GM18502 (cell line): ENCODE data around the gene SEPTIN1.
A peak's percentile ranks its signal among the peaks of the same experiment; 100 is the strongest.
"Not testable (repeated sequence)": the region's sequence is repeated elsewhere in the genome, so short reads cannot be mapped to it uniquely, and the experiment has no call there.

Source experiments
- ATAC-seq: cut with Tn5 transposase; IDR thresholded peaks from one replicate; pipeline ENCODE4 v1.9.1; 2021; ENCODE audit warnings: mild to moderate bottlenecking; ENCODE audit not compliant: unreplicated experiment, poor library complexity

Gene SEPTIN1

DNA sequence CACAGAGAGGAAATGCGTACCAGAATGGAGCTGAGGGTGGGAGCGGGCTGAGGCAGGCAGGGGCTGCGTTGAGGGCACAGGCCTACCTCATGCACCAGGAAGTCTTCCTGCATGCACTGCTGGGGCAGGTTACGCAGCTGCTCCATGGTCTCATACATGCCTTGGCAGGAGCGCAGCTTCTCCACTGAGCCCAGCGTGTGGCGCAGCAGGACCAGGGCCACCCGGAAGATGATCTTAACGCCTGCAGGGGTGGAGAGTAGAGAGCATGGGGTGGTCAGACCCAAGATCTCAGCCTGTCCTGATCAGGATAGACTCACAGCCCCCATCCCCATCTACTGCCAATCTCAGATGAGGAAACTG, 23.8 kb downstream of the SEPTIN1 start:
- no peak for ATAC-seq

DNA sequence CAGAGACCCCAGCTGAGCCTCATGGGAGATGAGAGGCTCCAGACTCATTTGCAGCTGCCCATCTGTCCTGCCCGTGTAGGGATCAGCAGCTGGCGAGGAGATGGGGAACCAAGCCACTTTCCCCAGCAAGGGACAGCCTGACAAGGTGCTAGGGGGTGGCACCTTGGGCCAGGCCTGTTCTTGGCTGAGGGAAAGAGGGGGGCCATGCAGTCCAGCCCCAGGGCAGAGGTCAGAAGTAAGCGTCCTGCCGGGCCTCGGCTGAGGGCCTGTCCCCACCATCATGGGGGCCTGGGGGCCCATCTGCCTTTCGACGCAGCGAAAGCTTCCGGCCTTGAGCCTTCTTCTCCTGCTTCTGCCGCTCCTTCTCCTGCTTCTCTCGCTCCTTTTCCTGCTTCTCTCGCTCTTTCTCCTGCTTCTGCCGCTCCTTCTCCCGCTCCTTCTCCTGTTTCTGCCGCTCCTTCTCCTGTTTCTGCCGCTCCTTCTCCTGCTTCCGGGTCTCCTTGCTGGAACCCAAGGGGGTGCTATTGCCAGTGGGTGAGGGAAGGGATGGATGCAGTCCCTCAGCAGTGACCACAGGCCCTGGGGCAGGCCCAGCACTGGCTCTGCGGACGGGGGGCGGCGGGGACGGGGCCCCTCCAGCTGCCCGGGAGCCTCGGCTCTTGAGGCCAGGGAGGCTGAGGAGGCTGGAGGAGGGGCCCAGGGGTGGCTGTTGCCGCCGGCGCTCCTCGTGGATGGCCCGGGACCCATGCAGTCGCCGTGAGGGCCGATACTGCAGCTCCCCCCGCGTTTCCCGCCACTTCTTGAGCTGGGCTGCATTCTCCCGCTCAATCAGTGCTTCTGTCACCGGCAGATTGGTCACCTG, 24.4 kb downstream of the SEPTIN1 start:
- ATAC-seq: no peak

DNA sequence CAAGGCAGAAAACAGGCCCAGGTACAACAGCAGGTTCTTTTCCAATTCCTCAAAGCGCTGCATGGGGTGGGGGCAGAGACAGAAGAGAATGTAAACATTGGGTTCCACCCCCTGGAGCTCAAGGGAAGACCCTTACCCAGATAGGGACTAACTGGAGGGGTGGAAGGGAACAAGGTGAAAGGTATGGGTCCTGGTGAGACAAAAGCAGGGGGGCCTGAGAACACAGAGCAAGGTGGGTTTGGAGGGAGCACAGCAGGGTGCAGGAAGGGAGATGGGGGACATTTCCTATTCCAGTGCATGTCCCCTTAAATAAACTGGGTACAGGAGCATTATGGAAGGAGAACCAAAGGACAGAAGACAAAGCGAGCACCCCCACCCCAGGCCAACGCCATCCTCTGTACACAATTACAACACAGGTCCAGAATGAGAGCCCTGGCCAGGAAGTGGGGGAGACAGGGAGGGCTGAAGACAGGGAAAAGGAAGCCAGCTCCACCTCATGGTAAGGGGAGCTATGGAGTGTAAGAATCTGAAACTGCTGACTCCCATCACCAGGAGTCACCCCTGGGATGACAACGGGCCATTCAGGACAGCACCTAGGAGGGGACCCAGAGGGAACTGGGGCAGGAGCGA, 25.2 kb downstream of the SEPTIN1 start:
- ATAC-seq: no peak

DNA sequence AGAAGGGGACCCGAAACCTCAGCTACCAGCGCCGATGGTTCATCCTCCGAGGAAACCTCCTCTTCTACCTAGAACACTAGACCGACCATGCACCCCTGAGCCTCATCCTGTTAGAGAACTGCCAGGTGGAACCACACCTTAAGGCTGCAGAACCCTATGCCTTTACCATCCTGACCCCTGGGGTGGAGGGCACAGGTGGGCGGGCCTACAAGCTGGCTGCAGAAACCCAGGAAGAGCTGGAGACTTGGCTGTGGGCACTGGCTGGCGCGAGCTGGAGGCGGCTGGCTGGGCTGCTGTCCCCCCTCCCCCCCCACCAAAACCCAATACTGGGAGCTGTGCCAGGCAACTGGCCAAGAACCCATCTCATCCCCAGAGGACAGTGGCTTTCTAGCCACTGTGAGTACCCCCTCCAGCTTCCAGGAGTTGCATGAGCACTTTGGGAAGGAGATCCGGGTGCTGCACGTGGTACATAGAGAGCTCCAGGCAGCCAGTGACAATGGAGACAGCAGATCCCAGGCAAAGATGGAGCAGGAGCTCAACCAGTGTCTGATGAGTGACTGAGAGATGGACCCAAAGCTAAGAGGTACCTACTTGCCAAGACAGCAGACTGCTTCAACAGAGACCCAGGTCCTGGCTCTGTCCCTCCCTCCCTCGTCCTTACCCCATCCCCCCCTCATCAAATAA, 25.8 kb downstream of the SEPTIN1 start:
- no peak for ATAC-seq

DNA sequence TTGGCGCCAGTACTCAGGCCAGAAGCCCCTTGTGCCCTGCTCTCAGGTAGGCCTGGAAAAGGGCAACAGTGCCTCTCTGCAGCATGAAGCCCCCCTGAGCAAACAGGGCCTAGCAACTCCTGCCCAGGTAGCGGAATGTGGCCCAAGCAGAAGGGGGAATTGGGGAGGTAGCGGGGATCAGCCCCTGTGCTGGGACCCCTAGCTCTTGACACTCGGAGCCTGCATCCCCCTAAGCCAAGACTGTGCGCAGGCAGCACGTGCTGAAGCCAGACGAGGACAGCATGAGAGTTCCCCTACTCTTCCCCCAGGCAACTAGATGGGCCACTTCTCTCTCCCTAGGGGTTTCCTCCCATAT, 26.4 kb downstream of the SEPTIN1 start:
- no peak for ATAC-seq

DNA sequence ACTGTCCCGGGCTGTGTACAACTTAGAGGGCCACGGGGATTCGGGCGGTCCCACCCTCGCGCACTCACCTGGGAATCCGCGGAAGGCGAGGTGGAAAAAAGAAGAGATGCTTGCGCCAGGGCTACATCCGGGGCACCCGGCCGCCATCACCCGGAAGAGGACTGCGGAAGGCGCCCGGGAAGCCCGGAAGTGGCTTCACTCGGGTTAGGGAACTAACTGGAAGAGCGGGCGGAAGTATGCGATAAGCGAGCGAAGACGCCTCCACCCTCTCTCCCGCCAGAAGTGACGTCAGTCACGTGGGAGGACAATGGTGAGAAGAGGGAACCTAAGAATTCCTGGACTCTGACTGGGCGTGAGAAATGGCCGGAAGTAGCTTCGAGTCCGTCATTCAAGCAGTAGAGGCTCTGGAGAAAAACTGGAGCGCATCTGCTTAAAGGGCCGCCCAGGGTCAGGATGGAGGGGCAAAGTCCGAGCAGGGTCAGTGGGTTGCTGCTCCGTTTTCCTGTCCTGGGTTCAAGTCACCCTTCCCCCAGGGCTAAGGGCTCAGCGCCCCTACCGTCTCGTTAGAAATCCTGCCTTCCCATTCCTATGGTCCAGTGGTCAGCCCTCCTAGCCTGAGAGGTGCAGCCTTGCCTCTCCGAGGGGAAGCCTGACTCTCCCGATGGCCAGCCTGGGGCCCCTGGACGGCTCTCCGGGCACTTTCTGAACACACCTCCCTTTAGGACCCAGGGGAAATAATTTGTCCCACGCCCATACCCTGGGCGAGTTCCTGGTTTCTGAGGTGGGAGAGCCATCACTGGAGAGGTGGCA, 27.0 kb downstream of the SEPTIN1 start, which contains the start of gene CD2BP2:
Gene CD2BP2 (minus strand): TSS at position 165 of the 810 bp plus-strand sequence. CDS start 627 bp downstream, outside the sequence.
- peak; percentile 64 for ATAC-seq

DNA sequence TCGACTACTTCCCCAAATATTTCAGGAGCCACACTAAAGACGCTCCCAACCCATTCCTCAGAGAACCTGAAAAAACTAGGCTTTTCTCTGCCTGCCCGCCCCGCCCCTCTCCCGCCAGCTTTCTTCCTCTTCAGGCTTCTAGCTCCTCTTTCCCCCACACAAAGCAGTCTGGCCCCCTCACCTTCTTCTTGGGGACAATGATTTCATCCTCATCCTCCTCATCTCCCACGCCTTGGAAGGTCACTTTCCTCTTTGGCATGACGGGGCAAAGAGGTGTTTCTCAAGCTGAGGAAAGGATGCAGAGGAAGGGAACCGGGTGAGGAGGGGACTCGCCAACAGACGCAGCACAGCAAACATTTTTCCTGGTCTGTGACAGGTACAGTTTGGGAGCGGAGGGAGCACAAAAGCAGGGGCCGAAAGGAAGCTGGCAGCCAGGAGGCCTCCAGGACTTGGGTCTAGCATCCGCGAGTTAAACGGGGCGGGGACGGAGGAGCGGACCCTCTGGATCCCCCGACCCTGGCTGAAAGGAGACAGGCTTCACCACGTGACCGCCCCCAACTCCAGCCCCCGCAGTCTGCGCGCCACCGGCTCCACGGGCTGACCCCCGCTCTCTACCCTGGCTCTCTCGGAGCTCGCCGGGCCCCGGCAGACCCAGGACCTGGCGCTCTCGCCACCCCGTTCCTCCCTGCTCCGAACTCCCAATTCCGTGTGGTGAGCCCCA, 27.8 kb downstream of the SEPTIN1 start:
- ATAC-seq: peak; percentile 24

DNA sequence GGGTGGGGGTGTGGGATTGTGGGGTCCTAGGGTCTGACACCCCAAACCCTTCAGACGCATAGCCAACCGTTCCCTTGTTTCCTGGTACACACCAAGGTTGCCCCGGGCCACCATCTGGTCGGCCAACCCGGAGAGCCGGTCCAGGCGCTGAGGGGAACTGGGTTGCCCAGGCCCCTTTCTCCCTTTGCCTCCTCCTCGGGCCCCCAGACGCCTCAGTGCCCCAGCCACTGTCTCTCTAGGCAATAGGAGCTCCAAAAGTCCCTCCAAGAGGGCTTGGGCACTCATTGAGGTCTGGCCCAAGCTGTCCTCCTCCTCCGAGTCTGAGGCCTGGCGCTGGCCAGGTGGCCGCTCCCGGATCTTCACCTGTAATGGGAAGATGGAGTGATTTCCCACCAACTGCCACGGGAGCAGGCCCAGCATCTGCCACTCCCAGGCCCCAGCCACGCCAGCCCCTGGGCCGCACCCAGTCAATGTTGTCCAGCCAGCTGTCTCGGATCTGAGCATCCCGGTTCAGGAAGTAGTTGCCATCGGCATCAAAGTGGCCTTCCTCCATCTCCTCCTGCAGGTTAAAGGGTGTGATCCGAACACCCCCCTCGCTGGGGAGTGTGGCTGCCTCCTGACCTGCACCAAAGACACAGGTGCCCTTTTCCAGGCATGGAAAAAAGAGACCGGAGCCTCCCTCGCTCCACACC, 28.8 kb downstream of the SEPTIN1 start:
- no peak for ATAC-seq

DNA sequence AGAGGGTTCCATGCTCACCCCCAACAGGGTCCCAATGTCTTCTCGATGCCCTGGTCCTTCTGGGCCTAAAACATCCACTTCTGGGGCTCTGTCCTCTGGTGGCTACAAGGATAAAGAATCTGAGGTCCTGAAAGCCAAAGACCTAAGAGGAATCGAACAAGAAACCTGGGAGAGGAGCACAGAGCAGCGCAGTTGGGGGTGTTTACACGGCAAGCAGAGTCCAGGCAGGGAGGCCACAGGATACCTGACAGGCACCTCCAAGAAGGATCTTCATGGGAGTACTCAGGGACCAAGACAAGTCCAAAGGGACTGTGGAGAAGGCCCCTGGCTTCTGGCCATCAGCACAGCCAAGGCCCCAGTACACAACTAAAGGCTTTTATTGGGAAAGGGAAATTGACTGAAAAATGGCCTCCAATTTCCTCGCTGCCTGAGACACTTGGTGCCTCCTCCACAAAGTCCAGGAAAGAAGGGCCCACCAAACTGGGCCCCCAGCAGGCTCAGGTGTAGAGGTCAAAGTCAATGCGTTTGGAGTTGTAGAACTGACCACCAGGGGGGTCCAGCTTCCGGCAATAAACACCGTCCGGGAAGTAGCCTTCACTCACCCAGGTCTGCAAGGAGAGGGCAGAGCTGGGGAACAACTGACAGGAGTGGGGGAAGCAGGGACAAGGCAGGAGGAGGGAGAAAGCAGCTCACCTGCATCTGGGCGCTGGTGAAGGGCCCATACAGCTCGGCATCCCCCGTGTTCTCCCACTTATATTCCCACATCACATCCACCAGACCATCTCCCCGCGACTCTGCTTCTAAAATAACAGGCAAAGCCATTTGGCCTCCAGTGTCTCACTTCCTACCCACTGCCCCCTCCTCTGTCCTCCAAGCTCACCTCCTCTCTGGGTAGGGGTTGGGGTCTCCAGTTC, 29.6 kb downstream of the SEPTIN1 start:
- ATAC-seq: no peak

DNA sequence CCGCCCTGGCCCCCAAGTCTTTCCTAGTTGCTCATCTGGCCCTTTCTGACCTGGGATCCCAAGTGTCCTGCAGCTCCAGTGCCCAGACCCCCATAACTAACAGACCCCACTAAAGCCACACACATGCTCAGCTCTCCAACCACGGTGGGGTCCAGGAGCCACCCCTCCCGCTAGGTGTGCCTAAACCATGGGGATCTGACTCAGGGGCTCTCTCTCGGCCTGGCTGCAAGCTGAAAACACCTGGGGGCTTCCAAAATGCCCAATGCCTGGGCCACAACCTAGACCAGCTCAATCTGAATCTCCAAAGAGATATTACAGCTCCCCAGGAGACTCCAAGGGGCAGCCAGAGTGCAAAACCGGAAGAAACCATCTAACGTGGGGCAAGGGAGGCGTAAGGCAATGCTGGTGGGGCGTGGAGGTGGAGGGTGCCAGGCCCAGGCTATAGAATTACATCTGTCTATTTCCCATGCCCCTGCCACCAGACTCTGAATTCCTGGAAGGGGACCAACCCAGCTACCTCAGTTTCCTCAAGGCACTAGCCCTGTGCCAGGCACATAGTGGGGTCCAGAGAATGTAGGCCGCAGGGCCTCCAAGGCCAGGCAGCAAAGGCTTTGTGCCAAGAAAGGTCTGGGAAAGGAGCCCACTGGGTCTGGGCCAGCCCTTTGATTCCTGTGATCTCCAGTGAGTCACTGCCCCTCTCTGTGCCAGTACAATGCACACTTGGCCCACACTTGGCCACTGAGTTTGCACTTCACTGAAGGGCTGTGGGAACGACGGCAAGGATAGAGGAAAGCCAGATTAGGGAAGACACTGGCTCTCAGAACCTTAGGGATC, 30.6 kb downstream of the SEPTIN1 start:
- ATAC-seq: no peak

DNA sequence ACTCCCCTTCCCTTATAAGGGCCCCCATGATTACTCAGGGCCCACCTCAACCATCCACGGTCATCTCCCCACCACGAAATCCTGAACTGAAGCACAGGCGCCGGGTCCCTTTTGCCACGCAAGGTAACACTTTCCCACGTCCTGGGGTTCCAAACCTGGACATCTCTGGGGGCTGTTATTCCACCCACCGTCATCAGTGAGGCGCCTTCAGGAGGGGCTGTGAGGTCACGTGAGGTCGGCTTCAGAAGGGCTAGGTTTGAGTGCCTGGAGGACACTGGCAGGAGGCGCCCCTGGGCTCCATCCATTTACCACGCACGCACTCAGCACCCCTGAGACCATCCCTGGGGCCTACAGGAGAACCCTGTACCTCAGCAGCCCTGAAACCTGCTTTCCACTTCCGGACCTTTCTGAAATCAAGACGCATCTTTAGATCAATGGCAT, 31.3 kb downstream of the SEPTIN1 start:
- ATAC-seq: no peak

DNA sequence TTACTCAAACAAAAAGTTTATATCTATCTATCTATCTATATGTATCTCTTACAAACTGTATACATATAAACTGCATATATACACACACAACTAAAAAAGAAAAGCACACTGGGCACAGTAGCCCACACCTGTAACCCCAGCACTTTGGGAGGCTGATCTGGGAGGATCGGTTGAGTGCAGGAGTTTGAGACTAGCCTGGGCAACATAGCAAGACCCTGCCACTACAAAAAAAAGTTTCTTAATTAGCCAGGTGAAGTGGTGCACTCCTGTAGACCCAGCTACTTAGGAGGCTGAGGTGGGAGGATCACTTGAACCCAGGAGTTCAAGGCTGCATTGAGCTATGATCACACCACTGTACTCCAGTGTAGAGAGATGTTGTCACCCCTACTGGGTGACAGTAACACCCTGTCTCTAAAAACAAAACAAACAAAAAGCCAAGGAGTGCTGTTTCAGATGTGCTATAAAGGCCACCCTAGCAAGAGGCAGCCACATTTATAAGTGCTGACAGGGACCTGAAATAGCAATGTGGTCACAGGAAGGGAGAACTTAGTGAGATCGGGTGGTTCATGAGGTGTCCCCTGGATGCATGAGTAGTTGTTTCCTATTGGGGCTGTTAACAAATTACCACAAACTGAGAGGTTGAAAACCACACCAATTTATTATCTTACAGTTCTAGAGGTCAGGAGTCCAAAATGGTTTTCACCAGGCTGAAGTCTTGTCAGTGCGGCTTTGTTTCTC, 32.1 kb downstream of the SEPTIN1 start:
- no peak for ATAC-seq

DNA sequence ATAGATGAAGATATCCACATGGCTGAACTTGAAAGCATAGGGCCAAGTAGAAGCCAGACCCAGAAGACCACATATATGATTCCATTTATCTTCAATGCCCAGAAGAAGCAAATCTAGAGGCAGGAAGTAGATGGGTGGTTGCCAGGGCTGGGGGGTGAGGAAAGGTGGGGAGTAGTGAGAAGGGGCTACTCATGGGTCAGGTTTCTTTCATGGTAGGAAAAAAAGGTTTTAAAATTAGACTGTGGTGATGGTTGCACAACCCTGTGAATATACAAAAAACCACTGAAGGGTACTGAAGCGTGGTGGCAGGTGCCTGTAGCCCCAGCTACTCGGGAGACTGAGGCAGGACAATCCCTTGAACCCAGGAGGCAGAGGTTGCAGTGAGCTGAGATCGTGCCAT, 32.7 kb downstream of the SEPTIN1 start:
- ATAC-seq: no peak

DNA sequence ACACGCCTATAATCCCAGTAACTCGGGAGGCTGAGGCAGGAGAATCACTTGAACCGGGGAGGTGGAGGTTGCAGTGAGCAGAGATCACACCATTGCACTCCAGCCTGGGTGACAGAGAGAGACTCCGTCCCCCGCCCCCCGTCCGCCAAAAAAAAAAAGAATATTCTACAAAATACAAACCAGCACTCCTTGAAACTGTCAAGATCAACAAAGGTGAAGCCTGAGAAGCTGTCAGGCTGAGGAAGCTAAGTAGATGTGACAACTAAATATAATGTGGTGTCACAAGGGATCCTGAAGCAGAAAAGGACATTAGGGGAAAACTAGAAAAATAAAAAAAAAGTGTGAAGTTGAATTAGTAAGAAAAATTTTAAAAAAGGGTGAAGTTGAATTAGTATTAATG, 33.4 kb downstream of the SEPTIN1 start:
- ATAC-seq: no peak

DNA sequence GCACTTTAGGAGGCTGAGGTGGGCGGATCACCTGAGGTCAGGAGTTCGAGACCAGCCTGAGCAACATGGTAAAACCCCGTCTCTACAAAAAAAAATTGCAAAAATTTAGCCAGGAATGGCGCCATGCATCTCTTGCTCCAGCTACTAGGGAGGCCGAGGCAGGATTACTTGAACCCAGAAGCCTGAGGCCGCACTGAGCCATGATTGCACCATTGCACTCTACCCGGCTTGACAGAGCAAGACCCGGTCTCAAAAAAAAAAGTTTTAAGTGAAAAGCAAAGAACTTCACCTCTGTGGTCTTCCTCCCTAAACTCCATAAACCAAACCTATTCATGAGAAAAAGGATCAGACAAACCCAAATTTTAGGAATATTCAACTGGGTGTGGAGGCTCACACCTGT, 34.2 kb downstream of the SEPTIN1 start:
- no peak for ATAC-seq

DNA sequence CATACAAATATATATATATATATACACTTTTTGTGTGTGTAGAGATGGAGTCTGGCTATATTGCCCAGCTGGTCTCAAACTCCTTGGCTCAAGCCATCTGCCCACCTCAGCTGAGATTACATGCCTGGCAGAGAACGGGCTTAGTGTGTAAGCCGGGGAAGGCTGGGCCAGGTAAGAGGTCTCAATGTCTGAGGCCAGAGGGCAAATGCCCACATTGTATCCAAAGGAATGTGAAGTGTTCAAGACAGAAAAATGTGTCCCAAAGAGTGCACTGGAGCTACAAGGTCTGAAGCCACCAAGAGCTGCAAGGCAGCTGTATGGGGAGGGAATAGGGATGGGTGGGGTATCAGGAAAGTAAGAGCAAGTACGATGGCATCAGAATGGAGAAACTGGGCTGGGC, 36.1 kb downstream of the SEPTIN1 start:
- no peak for ATAC-seq

DNA sequence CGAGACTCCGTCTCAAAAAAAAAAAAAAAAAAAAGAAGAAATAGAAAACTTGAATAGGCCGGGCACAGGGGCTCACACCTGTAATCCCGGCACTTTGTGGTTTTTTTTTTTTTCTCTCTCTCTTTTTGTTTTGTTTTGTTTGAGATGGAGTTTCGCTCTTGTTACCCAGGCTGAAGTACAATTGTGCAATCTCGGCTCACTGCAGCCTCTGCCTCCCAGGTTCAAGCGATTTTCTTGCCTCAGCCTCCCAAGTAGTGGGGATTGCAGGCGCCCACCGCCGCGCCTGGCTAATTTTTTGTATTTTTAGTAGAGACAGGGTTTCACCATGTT, 38.9 kb downstream of the SEPTIN1 start:
- ATAC-seq: not testable (repeated sequence)
